ENCODE measurements around the gene HMGB3.
"Not testable (repeated sequence)": the region's sequence is repeated elsewhere in the genome, so short reads cannot be mapped to it uniquely, and the experiment has no call there.

HMGB3 gene

DNA sequence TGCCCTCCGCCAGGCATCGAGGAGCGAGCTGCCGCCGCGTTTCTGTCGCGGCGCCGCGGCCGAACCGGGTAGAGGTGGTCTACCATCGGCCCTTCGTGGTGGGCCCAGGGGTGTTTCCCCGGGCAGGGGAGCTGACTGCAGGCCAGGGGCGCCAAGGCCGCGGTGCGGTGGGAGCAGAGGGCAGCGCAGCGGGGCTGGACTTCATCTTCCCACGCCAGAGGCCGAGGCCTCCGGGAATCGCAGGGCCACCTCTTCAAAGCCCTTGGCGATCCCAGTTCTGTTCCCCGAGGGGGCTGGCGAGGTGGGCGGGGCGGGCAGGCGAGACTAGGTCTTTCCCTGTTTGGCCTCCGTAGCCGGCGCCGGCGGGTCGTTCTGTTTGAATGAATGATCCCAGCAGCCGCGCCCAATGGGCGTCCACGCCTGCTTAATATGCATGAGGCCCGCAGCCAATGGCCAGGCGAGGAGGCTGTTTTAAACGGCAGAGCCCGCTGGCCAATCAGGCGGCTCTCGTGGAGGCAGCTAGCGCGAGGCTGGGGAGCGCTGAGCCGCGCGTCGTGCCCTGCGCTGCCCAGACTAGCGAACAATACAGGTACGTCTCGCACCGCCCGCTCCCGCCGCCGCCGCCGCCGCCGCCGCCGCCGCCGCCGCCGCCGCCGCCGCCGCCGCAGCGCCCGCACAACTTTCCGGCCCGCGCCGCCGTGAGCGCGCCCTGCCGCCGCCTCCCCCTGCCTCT lies at the start of gene HMGB3:
Gene HMGB3, plus strand, starts transcription at position 548 of the 733 bp plus-strand sequence. CDS start 2,265 bp downstream, outside the sequence.
- peak; percentile 80 for DNase-seq

DNA sequence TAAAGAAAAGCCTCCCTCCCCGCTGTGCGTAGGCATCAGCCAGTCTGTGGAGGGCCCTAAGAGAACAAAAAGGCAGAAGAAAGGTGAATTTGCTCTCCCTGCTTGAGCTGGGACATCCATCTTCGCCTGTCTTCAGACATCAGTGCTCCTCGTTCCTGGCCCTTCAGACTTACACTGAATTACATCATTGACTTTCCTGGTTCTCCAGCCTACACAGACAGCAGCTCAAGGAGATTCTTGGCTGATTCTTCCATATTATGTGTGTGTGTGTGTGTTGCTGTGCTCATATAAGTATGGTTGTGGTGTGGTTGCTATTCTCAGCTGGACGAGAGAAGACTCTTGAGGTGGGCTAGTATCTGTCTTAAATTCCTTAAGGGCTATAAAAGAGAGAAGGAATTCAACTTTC lies 49.2 kb upstream of the HMGB3 start:
- DNase-seq = no peak

DNA sequence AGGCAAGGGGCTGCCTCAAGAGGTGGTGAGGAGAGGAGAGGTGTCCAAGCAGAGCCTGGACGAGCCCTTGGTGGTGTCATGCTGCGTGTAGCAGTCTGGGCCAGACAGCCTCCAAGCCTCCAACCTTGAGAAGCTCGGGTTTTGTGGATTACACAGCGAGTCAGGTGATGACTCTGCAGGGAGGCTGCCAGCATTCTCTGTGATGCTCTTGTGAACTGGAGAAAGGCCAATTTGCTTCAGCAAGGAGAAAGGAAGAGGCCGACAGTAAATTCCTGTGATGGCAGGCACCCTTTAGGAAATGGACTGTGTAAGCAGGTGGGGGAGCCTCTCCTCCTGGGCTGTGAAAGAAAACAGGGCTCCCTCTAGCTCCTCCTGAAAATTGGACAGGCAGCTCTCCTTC lies 48.7 kb upstream of the HMGB3 start:
- no peak for DNase-seq

DNA sequence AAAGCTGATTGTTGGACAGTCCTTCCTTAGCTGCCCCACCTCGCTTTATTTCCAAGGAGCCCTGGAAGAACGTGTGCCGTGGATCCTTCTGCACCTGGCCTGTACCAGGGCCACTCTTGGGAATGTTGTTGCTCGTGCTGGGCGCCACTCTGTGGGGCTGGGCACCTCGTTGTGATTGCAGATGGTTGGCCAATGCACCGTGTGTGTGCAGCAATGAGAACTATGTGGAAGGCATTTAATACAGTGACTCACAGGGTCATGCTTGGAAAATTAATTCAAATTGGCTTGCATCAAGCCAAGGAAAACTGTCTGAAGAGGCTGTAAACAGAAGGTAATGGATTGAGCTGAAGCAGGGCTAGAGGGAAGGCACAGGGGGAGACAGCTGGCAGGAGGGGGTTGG lies 47.7 kb upstream of the HMGB3 start:
- DNase-seq = no peak

DNA sequence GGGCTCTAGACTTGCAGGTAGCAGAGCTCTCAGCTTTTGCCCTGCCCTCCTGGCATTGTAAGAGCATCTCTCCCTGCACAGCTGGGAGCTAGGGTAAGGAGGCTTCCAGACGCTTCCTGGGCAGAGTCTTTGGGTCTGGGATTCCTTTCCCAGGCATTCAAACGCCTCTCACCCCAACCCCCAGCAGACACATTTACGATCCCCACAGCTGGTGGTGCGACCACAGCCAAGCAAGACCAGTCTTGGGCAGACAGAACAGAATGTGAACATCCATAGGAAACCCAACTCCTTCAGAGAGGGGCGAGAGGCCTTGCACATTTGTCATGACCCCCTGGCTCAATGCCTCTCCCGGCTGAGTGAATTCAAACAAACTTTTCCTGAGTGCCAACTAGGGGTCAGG lies 46.6 kb upstream of the HMGB3 start:
- DNase-seq = no peak

DNA sequence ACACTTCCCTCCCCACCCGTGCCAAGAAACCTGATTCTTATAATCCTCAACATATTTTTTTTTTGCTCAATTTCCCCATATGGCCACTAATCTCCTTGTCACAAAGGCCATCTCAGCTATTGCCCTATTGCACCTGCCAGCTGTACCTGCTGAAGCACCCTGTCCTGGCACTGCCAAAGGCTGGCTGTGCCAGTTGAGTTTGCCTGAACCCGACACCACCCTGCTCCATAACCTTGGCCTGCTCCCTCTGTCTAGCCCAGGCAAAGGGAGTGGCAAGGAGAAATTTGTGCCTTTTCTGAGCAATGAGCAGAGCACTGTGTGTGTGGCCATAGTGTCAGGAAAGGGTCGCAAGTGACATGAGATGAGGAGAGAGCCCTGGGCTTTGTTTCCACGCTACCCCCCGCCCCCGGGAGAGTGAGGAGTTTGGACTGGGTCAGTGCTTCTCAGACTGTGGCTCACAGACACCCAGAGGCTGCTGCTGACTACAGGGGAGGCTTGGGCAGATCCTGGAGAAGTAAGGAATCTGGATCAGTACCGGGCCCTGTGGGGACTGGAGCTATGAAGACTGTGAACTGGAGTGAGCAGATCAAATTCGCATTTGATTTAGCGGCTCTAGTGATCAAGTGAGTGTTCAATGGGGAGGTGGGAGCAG lies 42.2 kb upstream of the HMGB3 start:
- DNase-seq = no peak

DNA sequence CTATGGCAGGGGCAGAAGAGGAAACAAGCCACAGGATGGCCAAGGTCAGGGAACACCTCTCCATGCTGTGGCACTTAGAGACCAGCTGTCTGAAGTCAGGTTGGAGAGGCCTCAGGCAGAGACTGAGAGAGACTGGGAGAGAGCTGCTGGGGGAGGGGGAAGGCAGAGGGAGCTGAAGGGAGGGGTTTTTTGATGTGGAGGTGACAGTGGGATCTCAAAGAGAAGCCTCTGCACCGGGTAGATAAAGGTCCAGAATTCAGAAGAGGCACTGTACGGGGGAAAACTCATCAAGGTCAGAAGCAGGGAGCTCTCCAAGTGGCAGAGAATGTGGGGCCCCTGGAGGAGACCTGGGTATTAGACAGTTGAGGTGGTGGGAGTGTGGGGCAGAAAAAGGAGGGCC lies 41.6 kb upstream of the HMGB3 start:
- DNase-seq = no peak

DNA sequence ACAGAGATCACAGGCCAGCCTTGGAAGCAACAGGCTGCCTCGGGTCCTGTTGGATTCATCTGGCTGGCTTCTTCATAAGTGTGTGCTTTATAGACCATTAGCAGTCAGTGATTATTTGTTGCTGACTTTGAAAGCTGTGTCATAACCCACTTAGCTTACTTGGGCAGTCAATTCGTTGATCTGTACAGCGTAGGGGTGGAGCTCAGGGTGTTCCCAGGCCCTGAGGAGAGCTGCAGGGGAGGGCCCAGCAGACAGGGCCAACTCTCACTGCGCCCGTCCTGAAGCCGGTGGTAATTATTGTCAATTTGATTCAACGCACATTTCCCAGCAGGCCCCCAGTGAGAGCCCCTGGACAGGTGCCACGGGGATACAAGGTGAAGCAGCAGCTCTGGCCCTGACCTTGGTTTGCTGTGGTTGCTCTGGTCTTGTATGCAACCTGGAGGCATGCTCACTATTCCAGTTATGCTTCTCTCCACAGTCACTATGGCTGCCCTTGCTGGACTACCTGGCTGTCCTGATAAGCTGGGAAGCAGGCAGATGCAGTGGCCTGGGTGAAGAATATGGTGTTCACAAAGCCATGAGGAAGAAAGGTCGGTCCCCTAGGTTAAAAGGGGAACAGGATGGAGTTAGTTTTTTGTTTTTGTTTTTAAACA lies 40.1 kb upstream of the HMGB3 start:
- DNase-seq = no peak

DNA sequence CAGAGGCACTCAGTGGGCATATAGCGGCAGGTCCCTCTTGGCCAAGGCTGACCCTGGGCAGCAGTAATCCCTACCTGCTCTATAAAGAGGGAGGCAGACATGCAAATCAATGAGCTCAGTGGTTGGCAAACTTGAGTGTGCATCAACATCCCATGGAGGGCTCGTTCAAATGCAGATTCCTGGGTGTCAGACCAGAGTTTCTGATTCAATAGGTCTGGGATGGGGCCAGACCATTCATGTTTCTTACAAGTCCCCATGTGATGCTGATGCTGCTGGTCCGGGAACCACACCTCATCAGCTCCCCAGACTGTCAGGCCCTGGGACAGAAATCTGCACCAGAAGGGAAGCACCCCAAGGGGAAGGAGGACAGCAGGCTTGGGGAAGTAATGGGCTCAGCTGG lies 38.9 kb upstream of the HMGB3 start:
- no peak for DNase-seq

DNA sequence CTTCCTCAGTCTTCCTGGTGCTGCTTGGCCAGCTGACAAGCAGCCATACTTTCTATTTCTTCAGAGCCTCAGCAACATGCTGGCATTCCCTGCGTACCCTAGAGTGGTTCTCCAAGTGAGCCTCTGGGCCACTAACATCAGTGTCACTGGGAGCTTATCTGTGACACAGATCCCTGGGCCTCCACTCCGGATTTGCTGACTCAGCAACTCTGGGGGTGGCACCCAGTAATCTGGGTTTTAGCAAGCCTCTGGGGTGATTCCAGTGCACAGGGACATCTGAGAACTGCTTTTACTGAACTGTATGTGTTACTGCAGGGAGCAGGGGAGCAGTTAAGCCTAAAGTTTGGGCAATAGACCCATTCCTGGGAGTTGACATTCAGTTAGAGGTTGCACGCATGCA lies 28.2 kb upstream of the HMGB3 start:
- no peak for DNase-seq

DNA sequence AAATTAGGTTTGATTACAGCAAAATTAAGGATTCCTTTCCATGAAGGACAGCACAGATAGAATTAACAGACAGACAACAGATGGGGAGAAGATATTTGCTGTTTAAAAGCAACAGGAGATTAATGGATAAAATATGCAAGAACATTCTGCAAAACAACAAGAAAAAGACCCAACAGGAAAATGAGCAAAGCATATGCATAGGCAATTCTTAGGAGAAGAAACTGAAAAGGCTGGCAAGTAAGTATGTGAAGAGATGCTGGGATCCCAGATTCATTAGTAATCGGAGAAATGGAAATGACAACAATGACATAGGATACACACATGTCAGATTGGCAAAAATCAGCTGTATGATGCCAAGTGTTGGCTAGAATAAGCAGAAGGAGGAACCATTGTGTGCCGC lies 27.5 kb upstream of the HMGB3 start:
- DNase-seq = no peak

DNA sequence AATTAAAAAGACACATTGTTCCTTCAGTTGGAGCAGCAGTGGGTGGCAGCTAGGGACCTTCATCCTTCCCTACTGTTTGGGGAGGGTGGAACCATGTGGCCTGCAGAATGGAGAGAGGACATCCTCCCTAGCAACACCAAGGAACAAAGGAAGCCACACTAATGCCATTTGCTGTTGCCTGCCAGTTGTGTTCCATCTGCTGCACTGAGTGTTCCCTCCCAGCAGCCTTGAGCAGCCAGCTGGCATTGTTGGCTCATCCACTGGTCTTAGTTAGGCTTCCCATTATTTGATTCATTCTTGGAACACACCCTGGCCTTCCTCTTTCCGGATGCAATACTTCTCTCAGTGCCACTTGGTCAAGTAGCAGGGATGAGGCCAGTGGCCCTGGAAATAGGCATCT lies 25.0 kb upstream of the HMGB3 start:
- DNase-seq = no peak

DNA sequence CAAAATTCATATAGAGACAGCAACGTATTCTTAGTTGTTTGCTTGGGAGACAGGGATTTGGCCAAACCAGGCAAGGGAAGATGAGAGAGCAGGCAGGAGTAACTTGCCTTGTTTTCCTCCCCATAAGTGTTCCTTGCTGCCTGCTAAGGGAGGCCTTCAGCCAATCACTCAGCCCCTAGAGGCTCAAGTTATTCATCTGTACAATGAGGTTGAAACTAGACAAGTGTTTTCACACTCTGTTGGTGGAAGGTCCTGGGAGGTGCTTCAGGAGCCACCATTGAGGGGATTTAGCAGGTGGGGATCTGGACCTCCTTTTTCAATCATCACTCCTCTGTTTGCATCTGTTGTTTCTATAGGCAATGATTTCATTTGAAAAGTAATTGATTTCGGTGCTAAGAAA lies 23.6 kb upstream of the HMGB3 start:
- no peak for DNase-seq

DNA sequence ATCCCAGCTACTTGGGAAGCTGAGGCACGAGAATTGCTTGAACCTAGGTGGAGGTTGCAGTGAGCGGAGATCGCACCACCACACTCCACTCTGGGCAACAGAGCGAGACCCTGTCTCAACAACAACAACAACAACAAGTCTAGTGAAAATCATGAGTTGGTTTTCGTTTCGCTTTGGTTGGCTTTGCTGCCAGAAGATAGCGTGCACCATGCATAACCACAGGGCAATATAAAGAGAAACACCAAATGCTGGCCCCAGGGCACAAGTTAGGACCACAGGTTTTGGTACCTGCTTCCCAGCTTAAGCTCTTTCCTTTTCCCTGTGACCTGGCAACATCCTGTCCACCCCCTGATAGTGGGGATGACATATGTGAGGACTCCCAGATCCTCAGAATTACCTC lies 21.5 kb upstream of the HMGB3 start:
- no peak for DNase-seq

DNA sequence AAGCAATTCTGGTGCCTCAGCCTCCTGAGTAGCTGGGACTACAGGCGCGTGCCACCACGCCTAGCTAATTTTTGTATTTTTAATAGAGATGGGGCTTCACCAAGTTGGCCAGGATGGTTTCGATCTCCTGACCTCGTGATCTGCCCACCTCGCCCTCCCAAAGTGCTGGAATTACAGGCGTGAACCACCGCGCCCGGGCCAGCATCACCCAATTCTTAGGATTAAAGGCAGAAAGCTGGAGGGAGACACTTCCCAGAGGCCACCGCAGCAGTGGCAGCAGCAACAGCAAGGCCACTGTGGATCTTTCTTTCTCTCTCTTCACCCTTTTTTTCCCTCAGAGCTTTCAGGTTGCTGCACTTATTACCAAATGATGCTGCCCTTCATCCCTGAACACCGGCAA lies 18.7 kb upstream of the HMGB3 start:
- DNase-seq = not testable (repeated sequence)

DNA sequence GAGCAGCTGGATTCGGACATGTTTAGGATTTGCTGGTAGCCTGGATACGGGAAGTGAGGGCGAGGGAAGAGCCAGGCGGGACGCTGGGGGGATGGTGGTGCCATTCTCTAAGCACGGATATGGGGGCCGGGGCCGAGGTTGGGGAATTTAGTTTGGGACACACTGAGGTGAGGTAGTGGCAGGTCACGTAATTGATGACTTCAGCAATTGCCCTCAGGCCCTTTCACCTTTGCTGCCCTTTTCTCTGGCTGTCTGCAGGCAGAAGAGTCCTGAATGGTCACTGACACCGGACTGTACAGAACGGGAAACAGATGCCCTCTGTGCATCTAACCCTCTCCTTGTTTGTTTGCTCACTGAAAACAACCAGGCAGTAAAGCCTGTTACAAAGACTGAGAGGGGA lies 16.9 kb upstream of the HMGB3 start:
- no peak for DNase-seq

DNA sequence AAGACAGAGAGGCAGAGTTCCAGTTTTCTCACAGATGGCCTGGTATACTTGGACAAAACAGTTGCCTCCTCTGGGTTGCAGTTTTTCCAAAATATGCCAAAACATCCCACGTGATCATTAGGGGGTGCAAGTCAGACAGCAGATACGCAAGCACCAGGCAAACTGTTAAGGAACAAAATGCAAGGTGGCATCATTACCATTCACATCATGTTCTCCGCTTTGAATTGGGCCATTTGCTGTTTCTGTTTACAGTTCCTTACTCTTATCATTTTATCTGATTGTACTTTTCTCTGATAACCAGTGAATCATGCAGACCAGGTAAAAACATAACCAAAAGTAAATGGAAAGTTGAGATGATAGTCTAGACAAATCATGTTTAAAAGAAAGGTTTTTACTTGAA lies 16.4 kb upstream of the HMGB3 start:
- no peak for DNase-seq

DNA sequence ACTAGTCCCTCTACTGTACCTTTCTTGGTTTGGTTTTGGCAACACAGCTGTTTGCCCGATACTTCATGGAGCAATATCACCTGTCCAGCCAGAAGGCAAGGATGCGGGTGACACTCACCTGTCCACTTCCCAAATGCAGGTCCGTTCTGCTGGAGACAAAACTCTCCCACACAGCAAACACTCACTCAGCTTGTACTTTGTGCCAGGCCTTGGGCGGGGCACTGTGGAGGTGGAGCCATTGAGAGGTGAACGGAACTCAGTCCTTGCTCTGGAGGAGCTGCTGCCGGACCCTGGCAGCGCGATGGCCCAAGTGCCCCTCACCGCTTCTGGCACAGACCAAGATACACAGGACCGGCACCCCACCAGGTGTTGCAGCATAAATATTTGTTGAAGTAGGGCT lies 15.3 kb upstream of the HMGB3 start:
- DNase-seq = no peak

DNA sequence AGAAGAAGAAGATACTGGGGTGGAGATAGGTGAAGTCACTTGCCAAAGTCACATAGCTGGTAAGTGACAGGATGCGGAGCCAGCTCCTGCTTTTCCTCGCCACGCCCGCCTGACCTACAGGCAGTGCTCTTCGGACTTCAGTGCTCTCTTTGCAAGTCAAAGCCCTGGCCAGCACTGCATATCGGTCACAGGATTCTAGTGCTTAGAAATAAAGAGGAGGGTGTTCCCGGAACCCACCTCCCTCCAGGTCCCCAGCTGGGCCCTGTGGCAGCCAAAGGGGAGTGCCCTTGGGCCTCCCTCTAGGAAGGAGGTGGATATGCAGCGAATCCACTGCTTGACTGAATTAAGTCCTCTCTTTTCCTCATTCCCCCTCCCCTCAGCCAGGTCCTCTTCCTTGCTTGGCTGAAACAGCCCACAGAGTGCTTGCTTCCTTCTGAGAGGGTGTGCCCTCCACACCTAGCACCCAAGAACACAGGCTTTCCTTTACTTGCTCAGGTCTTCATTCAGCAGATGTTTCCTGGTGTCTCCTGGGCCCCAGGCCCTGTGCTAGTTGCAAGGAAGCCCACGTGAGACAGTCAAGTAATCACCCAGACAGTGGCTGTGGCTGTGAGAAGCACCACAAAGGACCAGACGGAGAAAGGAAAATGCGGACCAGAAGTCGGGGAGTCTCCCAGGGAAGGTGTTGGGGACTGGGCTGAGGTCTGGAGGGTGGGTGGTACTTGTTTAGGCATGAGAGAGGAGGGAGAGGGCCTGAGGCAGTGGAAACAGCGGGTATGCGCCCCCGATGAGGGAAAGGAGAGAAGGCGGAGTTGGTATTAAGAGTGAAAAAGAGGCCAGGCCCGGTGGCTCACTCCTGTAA lies 14.0 kb upstream of the HMGB3 start:
- DNase-seq = no peak

DNA sequence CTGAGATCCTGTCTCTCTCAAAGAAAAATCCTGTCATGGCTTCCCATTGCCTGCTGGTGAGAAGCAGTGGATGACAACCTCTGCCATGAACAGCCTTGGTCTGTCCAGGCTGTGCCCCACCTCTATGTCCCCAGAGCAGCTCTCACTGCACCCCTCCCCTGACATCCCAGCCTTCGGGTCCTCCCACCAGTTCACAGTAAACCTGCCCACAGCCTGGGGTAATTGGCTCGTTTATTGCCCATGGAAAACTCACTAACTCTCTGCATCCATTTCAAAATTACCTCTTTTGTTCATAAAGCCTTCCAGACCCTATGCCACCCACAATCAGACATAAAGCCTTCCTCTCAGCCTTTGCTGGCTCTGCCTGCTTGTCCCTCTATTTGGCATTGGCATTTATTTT lies 10.7 kb upstream of the HMGB3 start:
- no peak for DNase-seq

DNA sequence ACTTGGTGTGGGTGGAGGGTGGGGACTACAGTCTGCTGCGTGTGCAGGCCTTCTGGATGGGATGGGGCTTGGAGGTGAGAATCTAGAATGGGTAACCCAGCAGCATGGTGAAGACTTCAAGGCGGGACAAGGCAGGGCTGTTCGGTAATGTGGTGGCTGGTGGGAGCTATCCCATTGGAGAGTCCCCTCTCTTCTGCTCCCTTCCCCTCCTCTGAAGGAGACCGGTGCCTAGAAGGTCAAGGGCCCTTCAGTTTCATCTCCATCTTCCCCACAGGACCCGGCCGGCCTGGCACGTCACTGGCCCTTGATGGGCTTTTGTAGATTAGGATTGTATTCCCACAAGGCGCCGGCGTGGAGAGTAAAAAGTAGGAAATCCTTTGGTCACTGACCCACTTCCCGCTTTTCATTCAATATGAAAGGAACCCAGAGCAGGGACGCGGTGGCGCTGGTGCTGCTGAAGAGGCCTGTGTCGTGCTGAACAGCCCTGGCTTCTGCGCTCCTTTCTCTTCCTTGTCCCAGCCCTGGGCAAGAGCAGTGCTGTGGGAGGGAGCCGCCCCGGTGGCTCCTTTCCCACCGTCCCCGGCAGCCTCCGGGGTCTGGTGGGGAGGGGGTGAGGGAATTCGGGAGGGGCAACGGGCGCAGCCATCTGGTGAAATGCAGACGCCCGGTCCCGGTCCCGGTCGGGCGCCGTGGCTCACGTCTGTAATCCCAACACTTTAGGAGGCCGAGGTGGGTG lies 7.3 kb upstream of the HMGB3 start:
- DNase-seq = no peak

DNA sequence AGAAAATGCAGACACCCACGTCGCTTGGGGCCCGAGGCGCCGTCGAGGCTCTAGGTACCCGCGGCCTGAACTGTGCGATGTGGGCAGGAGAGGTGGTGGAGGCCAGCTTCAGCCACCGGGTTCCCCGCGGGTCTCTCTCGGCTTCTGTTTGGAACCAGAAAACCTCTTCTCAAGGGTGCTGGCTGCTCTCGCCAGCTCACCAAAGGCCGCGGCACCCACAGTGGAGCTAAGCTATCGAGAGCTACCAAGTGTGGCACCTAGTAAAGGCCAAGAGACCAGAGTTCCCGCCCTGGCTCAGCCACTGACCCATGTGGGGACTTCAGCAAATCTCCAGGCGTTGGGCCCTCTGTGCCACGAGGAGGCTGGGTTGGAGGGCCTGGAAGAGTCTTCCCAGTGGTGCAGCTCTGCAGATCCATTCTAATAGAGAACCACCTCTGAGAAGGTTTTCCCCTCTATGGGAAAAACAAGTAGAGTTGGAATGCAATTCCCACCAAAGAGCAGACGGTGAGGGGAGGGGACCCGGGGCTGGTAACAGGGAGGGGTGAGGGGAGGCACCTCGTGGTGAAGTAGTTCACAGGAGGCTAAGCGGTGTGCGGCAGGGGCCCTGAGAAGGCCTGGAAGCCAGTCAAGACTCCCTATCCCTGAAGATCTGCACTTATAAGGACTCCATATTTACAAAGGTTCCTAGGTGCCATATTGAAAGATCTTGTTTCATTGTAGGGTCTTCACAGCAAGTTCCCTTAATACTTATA lies 5.5 kb upstream of the HMGB3 start:
- no peak for DNase-seq

All from CD4-positive, alpha-beta T cell treated with Interferon gamma for 1 hour (primary cell).